Chondrocyte (in vitro differentiated cells): ENCODE data around the gene TFAP2B. TPM values are rescaled to one million over a fixed set of nuclear protein-coding genes. Genes with fewer than 3 reads are reported as not detected.

Experiments used
- DNase-seq: peaks from one replicate; pipeline ENCODE4 v3.0.0; 2021; ENCODE audit warnings: mixed read lengths, low spot score
- H3K27ac Mint-ChIP-seq: one replicate; pipeline ENCODE4 v1.8.0; 2021; ENCODE audit warnings: mild to moderate bottlenecking, moderate library complexity, mixed read lengths; ENCODE audit not compliant: unreplicated experiment
- H3K27me3 Mint-ChIP-seq: 2 replicates; pipeline ENCODE4 v1.8.0; 2021; ENCODE audit warnings: low read depth, mixed read lengths
- H3K36me3 Mint-ChIP-seq: 2 replicates; pipeline ENCODE4 v1.8.0; 2021; ENCODE audit warnings: low read depth, mixed read lengths
- H3K4me1 Mint-ChIP-seq: 2 replicates; pipeline ENCODE4 v1.8.0; 2021; ENCODE audit warnings: low read depth, mild to moderate bottlenecking, mixed read lengths
- H3K4me3 Mint-ChIP-seq: one replicate; pipeline ENCODE4 v1.8.0; 2021; ENCODE audit warnings: mild to moderate bottlenecking, moderate library complexity, mixed read lengths; ENCODE audit not compliant: unreplicated experiment
- H3K9me3 Mint-ChIP-seq: 2 replicates; pipeline ENCODE4 v1.8.0; 2021; ENCODE audit warnings: low read depth, mixed read lengths
- CTCF ChIP-seq: fragments of 200-600 bp; sonication (generic); IDR thresholded peaks from 2 replicates; pipeline ENCODE4 v1.5.0; 2021; ENCODE audit warnings: antibody characterized with exemption, mild to moderate bottlenecking, moderate library complexity
- total RNA-seq: library from RNA; stranded (reverse); gene quantifications from 3 replicates; pipeline ENCODE4 v1.2.1, GENCODE V29; 2021

Gene TFAP2B
- total RNA-seq, 1 donor from 2014 or later: 14.8 TPM

GRCh38 chr6:50816115-50816675 is 2.5 kb upstream of the TFAP2B start:
- H3K36me3 Mint-ChIP-seq: no peaks in the 10 kb centered on the region
- H3K4me1 Mint-ChIP-seq: peaks cover 35% of the 10 kb centered on the region
- H3K4me3 Mint-ChIP-seq: peak overlapping the region; percentile 85
- peaks cover 3% of the 10 kb centered on the region for H3K27me3 Mint-ChIP-seq
- TF ChIP-seq CTCF: peak; percentile 79
- H3K27ac Mint-ChIP-seq: peak overlapping the region; percentile 65
- no peaks in the 10 kb centered on the region for H3K9me3 Mint-ChIP-seq
- DNase-seq: no peak

- H3K27ac Mint-ChIP-seq: peak overlapping the region; percentile 91
- H3K36me3 Mint-ChIP-seq: no peaks in the 10 kb centered on the region
- DNase-seq: no peak
- no peaks in the 10 kb centered on the region for H3K9me3 Mint-ChIP-seq
- peaks cover 42% of the 10 kb centered on the region for H3K4me1 Mint-ChIP-seq
- no peak for TF ChIP-seq CTCF
- peak overlapping the region; percentile 69 for H3K4me3 Mint-ChIP-seq
- peaks cover 5% of the 10 kb centered on the region for H3K27me3 Mint-ChIP-seq
These were observed 1.6 kb upstream of the TFAP2B start for GRCh38 chr6:50816947-50817645.

GRCh38 chr6:50817646-50817950 is 1.1 kb upstream of the TFAP2B start:
- DNase-seq: no peak
- Mint-ChIP-seq H3K4me3 (peak overlapping the region; percentile 69), H3K36me3 (no peaks in the 10 kb centered on the region), H3K27me3 (peaks cover 5% of the 10 kb centered on the region), H3K9me3 (no peaks in the 10 kb centered on the region), H3K4me1 (peaks cover 47% of the 10 kb centered on the region), H3K27ac (peak overlapping the region; percentile 91)
- no peak for TF ChIP-seq CTCF

- Mint-ChIP-seq H3K36me3 (no peaks in the 10 kb centered on the region), H3K27ac (peak overlapping the region; percentile 91), H3K27me3 (peaks cover 5% of the 10 kb centered on the region), H3K9me3 (no peaks in the 10 kb centered on the region), H3K4me3 (peak overlapping the region; percentile 69), H3K4me1 (peaks cover 49% of the 10 kb centered on the region)
- DNase-seq: no peak
- no peak for TF ChIP-seq CTCF
These were observed 651 bp upstream of the TFAP2B start for GRCh38 chr6:50818020-50818419.

- H3K4me1 Mint-ChIP-seq: peaks cover 62% of the 10 kb centered on the region
- H3K4me3 Mint-ChIP-seq: peak overlapping the region; percentile 98
- DNase-seq: no peak
- peaks cover 3% of the 10 kb centered on the region for H3K36me3 Mint-ChIP-seq
- no peaks in the 10 kb centered on the region for H3K9me3 Mint-ChIP-seq
- TF ChIP-seq CTCF: no peak
- H3K27ac Mint-ChIP-seq: peak overlapping the region; percentile 99
- peaks cover 2% of the 10 kb centered on the region for H3K27me3 Mint-ChIP-seq
These were observed 814 bp downstream of the TFAP2B start for GRCh38 chr6:50819466-50819903.
